Measurements from ENCODE around the gene SCUBE3. TPM values are rescaled to one million over a fixed set of nuclear protein-coding genes. Genes with fewer than 3 reads are reported as not detected.

Gene SCUBE3
- total RNA-seq, 1 donor = 26.8 TPM

- no peak for DNase-seq (ENCODE audit: low read depth)
- no peak overlapping the region for H3K4me3 ChIP-seq (ENCODE audit: low read depth, low read length)
- TF ChIP-seq CTCF (IDR thresholded peaks at IDR 0.05; ENCODE audit: insufficient read depth, low read depth, low read length) = no peak
These were observed 19.4 kb upstream of the SCUBE3 start for GRCh38 chr6:35194390-35194789.

- no peak for TF ChIP-seq CTCF (IDR thresholded peaks at IDR 0.05; ENCODE audit: insufficient read depth, low read depth, low read length)
- peak; percentile 38 for DNase-seq (ENCODE audit: low read depth)
- no peak overlapping the region for H3K4me3 ChIP-seq (ENCODE audit: low read depth, low read length)
These were observed 18.5 kb upstream of the SCUBE3 start for GRCh38 chr6:35195120-35195780.

- no peak for DNase-seq (ENCODE audit: low read depth)
- TF ChIP-seq CTCF (IDR thresholded peaks at IDR 0.05; ENCODE audit: insufficient read depth, low read depth, low read length) = no peak
- H3K4me3 ChIP-seq (ENCODE audit: low read depth, low read length) = no peak overlapping the region
These were observed 16.6 kb upstream of the SCUBE3 start for GRCh38 chr6:35197196-35197595.

GRCh38 chr6:35199866-35200265 lies 13.9 kb upstream of the SCUBE3 start:
- no peak for TF ChIP-seq CTCF (IDR thresholded peaks at IDR 0.05; ENCODE audit: insufficient read depth, low read depth, low read length)
- DNase-seq (ENCODE audit: low read depth) = no peak
- no peak overlapping the region for H3K4me3 ChIP-seq (ENCODE audit: low read depth, low read length)

DNA sequence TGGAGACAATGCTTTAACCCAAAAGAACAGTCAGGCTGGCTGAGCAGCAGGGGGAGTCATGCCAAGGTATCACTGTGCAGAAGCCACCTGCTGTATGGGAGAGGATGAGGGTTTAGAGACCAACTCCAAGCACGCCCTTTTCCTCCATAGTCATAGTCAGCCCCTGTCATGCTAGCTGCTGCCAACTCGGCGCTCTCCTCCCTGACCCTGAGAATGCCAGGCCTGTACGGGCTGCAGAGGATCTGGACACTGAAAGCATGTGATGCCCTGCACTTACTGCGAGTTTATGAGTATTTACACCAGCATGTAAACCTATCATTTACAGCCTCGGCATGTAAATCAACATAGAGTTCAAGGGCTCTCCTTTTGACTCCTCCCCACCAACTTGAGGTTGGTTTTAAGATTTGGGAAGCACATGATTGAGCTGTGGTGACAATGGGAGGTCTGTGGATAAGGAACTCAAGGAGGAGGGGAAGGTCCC lies 11.7 kb upstream of the SCUBE3 start:
- H3K4me3 ChIP-seq (ENCODE audit: low read depth, low read length) = no peak overlapping the region
- TF ChIP-seq CTCF (IDR thresholded peaks at IDR 0.05; ENCODE audit: insufficient read depth, low read depth, low read length) = no peak
- no peak for DNase-seq (ENCODE audit: low read depth)

- no peak for DNase-seq (ENCODE audit: low read depth)
- H3K4me3 ChIP-seq (ENCODE audit: low read depth, low read length) = no peak overlapping the region
- no peak for TF ChIP-seq CTCF (IDR thresholded peaks at IDR 0.05; ENCODE audit: insufficient read depth, low read depth, low read length)
These were observed 10.5 kb upstream of the SCUBE3 start for GRCh38 chr6:35203152-35203670.

DNA sequence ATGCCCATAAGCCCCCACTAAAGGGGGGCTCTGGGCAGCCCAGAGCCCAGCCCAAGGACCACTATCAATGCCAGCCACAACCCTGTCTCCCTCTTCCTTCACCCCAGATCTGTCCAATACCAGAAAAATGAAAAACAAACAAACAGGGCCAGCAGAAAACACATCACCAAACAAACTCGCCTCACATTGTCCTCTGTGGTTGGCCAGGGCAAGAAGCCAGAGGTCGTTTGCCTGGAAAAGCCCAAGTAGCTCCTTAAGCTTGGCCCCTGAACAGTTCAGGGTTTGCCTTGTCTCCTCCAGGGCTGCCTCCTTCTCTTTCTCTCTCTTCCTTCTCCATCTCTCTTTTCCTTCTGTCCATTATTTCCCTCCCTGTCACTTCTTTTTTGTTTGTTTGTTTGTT lies 10.1 kb upstream of the SCUBE3 start:
- no peak overlapping the region for H3K4me3 ChIP-seq (ENCODE audit: low read depth, low read length)
- no peak for TF ChIP-seq CTCF (IDR thresholded peaks at IDR 0.05; ENCODE audit: insufficient read depth, low read depth, low read length)
- no peak for DNase-seq (ENCODE audit: low read depth)

Data from fibroblast of villous mesenchyme (primary cell).